ENCODE data around the gene PFKP.

Gene PFKP

DNA sequence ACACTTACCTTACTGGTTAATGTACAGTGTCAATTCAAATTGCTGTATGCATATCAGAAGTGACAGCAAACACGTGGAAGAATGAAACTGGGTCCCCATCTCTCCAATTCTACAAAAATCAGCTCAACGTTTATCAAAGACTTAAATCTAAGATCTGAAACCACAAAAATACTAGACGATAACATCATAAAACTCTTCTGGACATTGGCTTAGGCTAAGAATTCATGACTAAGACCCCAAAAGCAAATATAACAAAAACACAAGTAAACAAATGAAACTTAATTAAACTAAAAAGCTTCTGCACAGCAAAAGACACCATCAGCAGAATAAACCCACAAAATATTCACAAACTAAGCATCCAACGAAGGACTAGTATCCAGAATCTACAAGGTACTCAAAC is 35.9 kb upstream of the PFKP start:
- H3K4me2 ChIP-seq (ENCODE audit: low read length), result no peak overlapping the region
- no peak overlapping the region for H3K4me3 ChIP-seq (ENCODE audit: low read depth, low read length)
- no peaks in the 10 kb centered on the region for H3K27me3 ChIP-seq (ENCODE audit: control insufficient read depth, insufficient read depth, low read length)
- H3K27ac ChIP-seq, result no peak overlapping the region
- no peaks in the 10 kb centered on the region for H3K36me3 ChIP-seq (ENCODE audit: control insufficient read depth, insufficient read depth, low read length)
- TF ChIP-seq, protein P1, sequence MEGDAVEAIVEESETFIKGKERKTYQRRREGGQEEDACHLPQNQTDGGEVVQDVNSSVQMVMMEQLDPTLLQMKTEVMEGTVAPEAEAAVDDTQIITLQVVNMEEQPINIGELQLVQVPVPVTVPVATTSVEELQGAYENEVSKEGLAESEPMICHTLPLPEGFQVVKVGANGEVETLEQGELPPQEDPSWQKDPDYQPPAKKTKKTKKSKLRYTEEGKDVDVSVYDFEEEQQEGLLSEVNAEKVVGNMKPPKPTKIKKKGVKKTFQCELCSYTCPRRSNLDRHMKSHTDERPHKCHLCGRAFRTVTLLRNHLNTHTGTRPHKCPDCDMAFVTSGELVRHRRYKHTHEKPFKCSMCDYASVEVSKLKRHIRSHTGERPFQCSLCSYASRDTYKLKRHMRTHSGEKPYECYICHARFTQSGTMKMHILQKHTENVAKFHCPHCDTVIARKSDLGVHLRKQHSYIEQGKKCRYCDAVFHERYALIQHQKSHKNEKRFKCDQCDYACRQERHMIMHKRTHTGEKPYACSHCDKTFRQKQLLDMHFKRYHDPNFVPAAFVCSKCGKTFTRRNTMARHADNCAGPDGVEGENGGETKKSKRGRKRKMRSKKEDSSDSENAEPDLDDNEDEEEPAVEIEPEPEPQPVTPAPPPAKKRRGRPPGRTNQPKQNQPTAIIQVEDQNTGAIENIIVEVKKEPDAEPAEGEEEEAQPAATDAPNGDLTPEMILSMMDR (IDR thresholded peaks at IDR 0.05), result no peak
- H3K4me1 ChIP-seq, result no peaks in the 10 kb centered on the region
- H3K9me3 ChIP-seq (ENCODE audit: control insufficient read depth, low read length), result no peaks in the 10 kb centered on the region
- H3K9ac ChIP-seq, result no peak overlapping the region
- H2AFZ ChIP-seq, result no peak overlapping the region
- no peaks in the 10 kb centered on the region for H3K79me2 ChIP-seq

DNA sequence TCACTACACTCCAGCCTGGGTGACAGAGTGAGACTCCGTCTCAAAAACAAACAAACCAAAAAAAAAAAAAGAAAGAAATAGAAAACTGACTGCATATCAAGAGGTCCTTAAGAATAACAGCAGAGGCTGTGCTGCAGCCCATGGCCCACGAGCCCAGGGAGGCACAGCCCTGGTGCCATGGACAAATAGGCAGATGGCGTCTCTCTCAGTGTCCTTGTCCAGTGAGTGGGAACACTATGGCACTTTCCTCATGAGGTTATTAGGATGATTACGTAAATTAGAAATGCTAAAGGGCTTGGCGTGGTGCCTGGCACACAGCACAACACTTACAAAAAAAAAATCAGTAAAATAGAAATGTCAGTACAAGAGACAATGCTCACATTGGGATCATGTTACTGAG is 33.4 kb upstream of the PFKP start:
- H3K4me3 ChIP-seq (ENCODE audit: low read depth, low read length), result no peak overlapping the region
- no peak overlapping the region for H3K9ac ChIP-seq
- TF ChIP-seq, protein P1 (IDR thresholded peaks at IDR 0.05), result no peak
- H2AFZ ChIP-seq, result no peak overlapping the region
- H3K27ac ChIP-seq, result no peak overlapping the region
- H3K36me3 ChIP-seq (ENCODE audit: control insufficient read depth, insufficient read depth, low read length), result no peaks in the 10 kb centered on the region
- no peaks in the 10 kb centered on the region for H3K27me3 ChIP-seq (ENCODE audit: control insufficient read depth, insufficient read depth, low read length)
- H3K4me2 ChIP-seq (ENCODE audit: low read length), result no peak overlapping the region
- H3K4me1 ChIP-seq, result no peaks in the 10 kb centered on the region
- no peaks in the 10 kb centered on the region for H3K79me2 ChIP-seq
- no peaks in the 10 kb centered on the region for H3K9me3 ChIP-seq (ENCODE audit: control insufficient read depth, low read length)

DNA sequence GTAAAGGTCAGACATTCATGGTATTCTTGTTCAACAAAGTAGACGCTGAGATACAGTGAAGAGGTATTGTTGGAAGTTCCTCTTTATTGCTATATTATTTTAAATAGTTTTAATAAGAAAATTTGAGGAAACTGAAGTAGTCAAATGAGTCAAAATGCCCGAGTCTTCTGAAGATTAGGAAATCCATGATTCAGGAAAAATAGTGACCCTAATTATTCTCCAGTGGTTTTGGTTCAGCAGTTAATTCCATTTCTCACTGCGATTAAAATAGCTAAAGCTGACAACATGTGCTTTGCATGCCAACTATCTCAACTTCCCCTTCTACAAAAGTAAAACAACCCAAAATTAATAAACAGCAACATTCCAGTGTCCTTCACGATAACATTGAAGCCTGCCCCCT is 32.7 kb upstream of the PFKP start:
- no peaks in the 10 kb centered on the region for H3K27me3 ChIP-seq (ENCODE audit: control insufficient read depth, insufficient read depth, low read length)
- H3K4me2 ChIP-seq (ENCODE audit: low read length), result no peak overlapping the region
- H3K27ac ChIP-seq, result no peak overlapping the region
- H3K9me3 ChIP-seq (ENCODE audit: control insufficient read depth, low read length), result no peaks in the 10 kb centered on the region
- no peak overlapping the region for H2AFZ ChIP-seq
- TF ChIP-seq, protein P1 (IDR thresholded peaks at IDR 0.05), result no peak
- H3K79me2 ChIP-seq, result no peaks in the 10 kb centered on the region
- no peaks in the 10 kb centered on the region for H3K36me3 ChIP-seq (ENCODE audit: control insufficient read depth, insufficient read depth, low read length)
- no peak overlapping the region for H3K9ac ChIP-seq
- no peaks in the 10 kb centered on the region for H3K4me1 ChIP-seq
- H3K4me3 ChIP-seq (ENCODE audit: low read depth, low read length), result no peak overlapping the region

DNA sequence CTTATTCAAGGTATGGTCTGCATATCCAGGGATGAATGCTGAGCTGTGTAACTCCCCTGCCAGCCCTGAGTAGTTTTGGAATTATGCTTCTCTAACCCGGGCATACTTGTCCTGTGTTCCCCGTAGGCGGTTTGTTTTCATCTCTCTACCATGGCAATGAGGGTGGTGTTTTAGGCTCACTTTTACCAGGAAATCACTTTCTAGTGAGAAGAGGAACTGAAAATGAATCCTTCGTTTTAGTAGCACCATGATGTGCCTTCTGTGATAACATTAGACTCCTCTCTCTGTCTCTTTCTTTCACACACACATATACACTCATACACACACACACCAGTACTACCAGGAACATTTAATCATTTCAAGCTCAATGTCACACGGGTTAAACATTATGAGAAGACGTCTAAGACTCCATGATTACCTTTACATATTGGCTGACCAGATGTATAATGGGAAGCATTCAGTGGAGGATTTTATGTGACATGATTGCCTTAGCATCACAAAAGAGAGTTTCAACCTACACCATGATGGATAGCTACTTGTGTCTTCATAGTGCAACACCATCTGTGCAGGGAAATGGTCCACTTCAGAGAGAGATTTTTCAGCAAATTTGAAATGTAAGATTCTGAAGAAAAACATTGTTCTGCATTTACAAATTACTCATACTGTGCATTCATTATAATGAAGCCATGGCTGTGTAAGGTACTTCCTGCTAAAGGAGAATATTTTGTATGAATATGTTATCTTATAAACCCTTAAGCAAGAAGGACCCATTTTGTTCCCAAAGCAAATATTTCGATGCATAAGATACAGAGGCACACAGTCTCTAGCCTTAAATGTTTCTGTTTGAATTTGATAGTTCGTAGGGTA is 31.0 kb upstream of the PFKP start:
- Histone ChIP-seq H3K4me3 (ENCODE audit: low read depth, low read length) (no peak overlapping the region), H3K4me2 (ENCODE audit: low read length) (no peak overlapping the region), H3K9me3 (ENCODE audit: control insufficient read depth, low read length) (no peaks in the 10 kb centered on the region), H3K79me2 (no peaks in the 10 kb centered on the region), H3K4me1 (no peaks in the 10 kb centered on the region), H3K36me3 (ENCODE audit: control insufficient read depth, insufficient read depth, low read length) (no peaks in the 10 kb centered on the region), H3K27ac (no peak overlapping the region), H3K27me3 (ENCODE audit: control insufficient read depth, insufficient read depth, low read length) (no peaks in the 10 kb centered on the region), H2AFZ (no peak overlapping the region), H3K9ac (no peak overlapping the region)
- TF ChIP-seq, protein P1 (IDR thresholded peaks at IDR 0.05), result no peak

DNA sequence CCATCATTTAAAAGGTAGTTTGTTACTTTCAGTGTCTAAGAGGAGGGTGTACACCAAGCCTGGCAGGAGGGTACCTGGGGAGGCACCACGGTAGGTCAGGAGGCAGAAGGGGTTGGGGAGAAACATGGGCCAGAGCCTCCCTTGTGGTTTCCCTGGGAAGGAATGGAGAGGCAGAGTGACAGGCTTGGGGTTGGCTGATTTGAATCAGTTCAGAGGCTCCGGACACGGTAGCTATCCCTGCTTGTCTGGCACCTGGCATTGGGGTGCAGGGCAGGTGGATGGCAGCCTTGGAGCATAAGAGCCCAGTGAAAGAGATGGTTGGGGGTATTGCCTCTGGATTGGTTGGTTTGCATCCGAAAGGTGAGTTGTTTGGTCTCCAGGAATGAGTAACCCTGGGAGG is 30.2 kb upstream of the PFKP start:
- Histone ChIP-seq H3K27me3 (ENCODE audit: control insufficient read depth, insufficient read depth, low read length) (no peaks in the 10 kb centered on the region), H3K4me2 (ENCODE audit: low read length) (no peak overlapping the region), H3K27ac (no peak overlapping the region), H3K36me3 (ENCODE audit: control insufficient read depth, insufficient read depth, low read length) (no peaks in the 10 kb centered on the region), H3K79me2 (no peaks in the 10 kb centered on the region), H3K9ac (no peak overlapping the region), H3K4me3 (ENCODE audit: low read depth, low read length) (no peak overlapping the region), H3K9me3 (ENCODE audit: control insufficient read depth, low read length) (no peaks in the 10 kb centered on the region), H2AFZ (no peak overlapping the region), H3K4me1 (no peaks in the 10 kb centered on the region)
- TF ChIP-seq, protein P1 (IDR thresholded peaks at IDR 0.05), result no peak
